ENCODE results near the gene RNLS. TPM values are rescaled to one million over a fixed set of nuclear protein-coding genes. Genes with fewer than 3 reads are reported as not detected.

RNLS gene
- polyA plus RNA-seq, 3 donors = 3.3 to 3.9 (median 3.7) TPM

DNA sequence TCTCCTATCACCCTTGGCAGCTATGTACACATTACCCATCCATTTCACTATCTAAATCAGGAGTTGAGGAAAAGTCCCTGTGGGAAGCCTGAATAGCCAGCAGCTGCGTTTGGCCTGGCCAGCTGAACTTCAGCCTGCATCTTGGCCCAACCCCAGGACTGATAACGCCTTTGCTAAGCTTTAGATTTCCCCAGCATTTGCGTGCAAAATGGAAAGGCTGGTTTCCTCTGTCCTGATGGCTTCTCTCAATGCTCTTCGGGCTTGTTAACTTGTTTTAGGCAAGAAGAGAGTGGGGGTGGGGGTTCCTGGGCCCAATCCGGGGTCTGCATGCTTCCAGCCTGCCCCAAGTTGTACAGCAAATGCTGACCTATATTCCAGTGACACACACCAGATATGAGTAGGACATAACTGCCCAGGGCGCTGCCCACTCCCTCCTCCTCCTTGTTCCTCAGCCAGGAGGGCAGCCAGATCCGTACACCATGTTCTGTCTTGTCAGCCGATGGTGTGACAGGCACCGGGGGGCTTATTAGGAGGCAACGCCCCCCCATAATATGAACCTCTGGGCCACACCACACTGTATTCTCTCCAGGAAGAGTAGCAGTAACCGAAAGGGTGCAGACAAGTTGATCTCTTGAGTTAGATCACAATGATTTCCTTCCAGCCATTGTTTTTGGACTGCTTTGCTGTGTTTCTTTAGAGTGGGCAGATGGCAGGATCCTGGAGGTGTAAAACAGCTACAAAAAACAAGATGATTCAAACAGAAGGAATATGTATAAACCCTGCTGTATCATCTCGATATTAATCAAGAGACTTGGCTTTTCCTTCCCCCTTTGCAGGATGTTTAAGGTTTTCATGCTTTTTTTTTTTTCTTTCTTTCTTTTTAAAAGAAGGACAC, 339.0 kb downstream of the RNLS start:
- H3K4me1 ChIP-seq (ENCODE audit: control insufficient read depth in 1 of 2, insufficient read depth in 2 of 2, low read length in 2 of 2) = peaks cover 0 to 8% of the 10 kb centered on the region in 2 donors
- H3K4me2 ChIP-seq (replicated peaks; ENCODE audit: extremely low read depth, low read length, poor library complexity, severe bottlenecking) = no peak overlapping the region
- H3K36me3 ChIP-seq (replicated peaks in 1 of 2; ENCODE audit: control insufficient read depth in 1 of 2, insufficient read depth in 2 of 2, low read length in 2 of 2) = no peaks in the 10 kb centered on the region
- no peaks in the 10 kb centered on the region for H3K36me3 Mint-ChIP-seq
- intact Hi-C loops (cut with micrococcal nuclease) = no loop called here
- H2AFZ ChIP-seq (ENCODE audit: insufficient read depth, low read depth, low read length, poor library complexity, severe bottlenecking) = no peak overlapping the region
- no peaks in the 10 kb centered on the region for H3K27me3 ChIP-seq (ENCODE audit: control insufficient read depth in 2 of 2, insufficient read depth in 2 of 2, low read length in 2 of 2)
- no peaks in the 10 kb centered on the region for H4K20me1 ChIP-seq (ENCODE audit: insufficient read depth, low read length)
- no peak overlapping the region for H3K9ac ChIP-seq (ENCODE audit: insufficient read depth, low read length, poor library complexity, severe bottlenecking)
- H3K4me1 Mint-ChIP-seq = peaks cover 14% of the 10 kb centered on the region
- H3K27me3 Mint-ChIP-seq (ENCODE audit: low read depth in 3 of 3) = peaks cover 0 to 3% (median 1%) of the 10 kb centered on the region in 3 donors
- H3K27ac ChIP-seq (ENCODE audit: low read depth in 1 of 2, low read length in 2 of 2) = no peak overlapping the region
- peaks cover 0 to 2% (median 0%) of the 10 kb centered on the region in 7 donors for H3K9me3 Mint-ChIP-seq
- TF ChIP-seq, protein P1, sequence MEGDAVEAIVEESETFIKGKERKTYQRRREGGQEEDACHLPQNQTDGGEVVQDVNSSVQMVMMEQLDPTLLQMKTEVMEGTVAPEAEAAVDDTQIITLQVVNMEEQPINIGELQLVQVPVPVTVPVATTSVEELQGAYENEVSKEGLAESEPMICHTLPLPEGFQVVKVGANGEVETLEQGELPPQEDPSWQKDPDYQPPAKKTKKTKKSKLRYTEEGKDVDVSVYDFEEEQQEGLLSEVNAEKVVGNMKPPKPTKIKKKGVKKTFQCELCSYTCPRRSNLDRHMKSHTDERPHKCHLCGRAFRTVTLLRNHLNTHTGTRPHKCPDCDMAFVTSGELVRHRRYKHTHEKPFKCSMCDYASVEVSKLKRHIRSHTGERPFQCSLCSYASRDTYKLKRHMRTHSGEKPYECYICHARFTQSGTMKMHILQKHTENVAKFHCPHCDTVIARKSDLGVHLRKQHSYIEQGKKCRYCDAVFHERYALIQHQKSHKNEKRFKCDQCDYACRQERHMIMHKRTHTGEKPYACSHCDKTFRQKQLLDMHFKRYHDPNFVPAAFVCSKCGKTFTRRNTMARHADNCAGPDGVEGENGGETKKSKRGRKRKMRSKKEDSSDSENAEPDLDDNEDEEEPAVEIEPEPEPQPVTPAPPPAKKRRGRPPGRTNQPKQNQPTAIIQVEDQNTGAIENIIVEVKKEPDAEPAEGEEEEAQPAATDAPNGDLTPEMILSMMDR (IDR thresholded peaks at IDR 0.05) = no peak
- no peak overlapping the region for H3K27ac Mint-ChIP-seq
- no peak overlapping the region for H3K4me3 Mint-ChIP-seq
- 96% methylated on average over 3 of the region's 12 CpGs for WGBS (ENCODE audit: insufficient coverage)
- H3K9me3 ChIP-seq (replicated peaks in 1 of 2; ENCODE audit: control insufficient read depth in 1 of 2, insufficient read depth in 1 of 2, low read length in 2 of 2) = no peaks in the 10 kb centered on the region
- no peak overlapping the region for H3K4me3 ChIP-seq (replicated peaks in 1 of 3; ENCODE audit: low read depth in 2 of 3, low read length in 3 of 3)
- no peak for DNase-seq
- H3K79me2 ChIP-seq (ENCODE audit: insufficient read depth, low read length) = no peaks in the 10 kb centered on the region

DNA sequence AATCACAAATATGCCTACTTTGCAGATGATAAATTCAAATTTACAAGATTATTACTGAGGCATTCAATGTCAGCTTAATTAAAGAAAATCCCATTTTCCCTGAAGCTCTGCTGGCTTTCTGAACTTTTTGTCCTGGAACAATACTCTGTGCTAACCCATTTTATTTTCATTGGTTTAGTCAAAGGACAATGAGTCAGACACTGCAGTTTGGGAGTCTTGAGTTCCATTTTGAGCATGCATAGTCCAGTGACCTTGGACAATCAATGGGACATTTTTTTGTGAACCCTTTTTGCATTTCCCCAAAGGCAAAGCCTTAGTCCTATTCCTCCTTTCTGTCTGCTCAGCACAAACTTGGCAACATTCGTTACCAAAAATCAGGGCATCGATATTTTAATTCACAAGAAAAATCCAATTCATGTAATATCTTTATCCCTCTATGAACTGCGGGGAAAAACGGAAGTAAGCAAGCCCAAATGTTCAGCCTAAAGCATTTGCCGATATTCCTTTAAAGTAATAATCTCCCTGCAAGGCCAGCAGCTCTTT, 339.8 kb downstream of the RNLS start:
- Mint-ChIP-seq H3K36me3 (no peaks in the 10 kb centered on the region), H3K27me3 (ENCODE audit: low read depth in 3 of 3) (peaks cover 0 to 3% (median 1%) of the 10 kb centered on the region in 3 donors), H3K9me3 (peaks cover 0 to 2% (median 0%) of the 10 kb centered on the region in 7 donors), H3K27ac (no peak overlapping the region), H3K4me3 (no peak overlapping the region), H3K4me1 (peaks cover 15% of the 10 kb centered on the region)
- intact Hi-C loops (cut with micrococcal nuclease) = no loop called here
- Histone ChIP-seq H3K9me3 (replicated peaks in 1 of 2; ENCODE audit: control insufficient read depth in 1 of 2, insufficient read depth in 1 of 2, low read length in 2 of 2) (no peaks in the 10 kb centered on the region), H3K9ac (ENCODE audit: insufficient read depth, low read length, poor library complexity, severe bottlenecking) (no peak overlapping the region), H3K36me3 (replicated peaks in 1 of 2; ENCODE audit: control insufficient read depth in 1 of 2, insufficient read depth in 2 of 2, low read length in 2 of 2) (no peaks in the 10 kb centered on the region), H2AFZ (ENCODE audit: insufficient read depth, low read depth, low read length, poor library complexity, severe bottlenecking) (no peak overlapping the region), H3K27ac (ENCODE audit: low read depth in 1 of 2, low read length in 2 of 2) (no peak overlapping the region), H3K79me2 (ENCODE audit: insufficient read depth, low read length) (no peaks in the 10 kb centered on the region), H3K4me3 (replicated peaks in 1 of 3; ENCODE audit: low read depth in 2 of 3, low read length in 3 of 3) (no peak overlapping the region), H4K20me1 (ENCODE audit: insufficient read depth, low read length) (no peaks in the 10 kb centered on the region), H3K4me1 (ENCODE audit: control insufficient read depth in 1 of 2, insufficient read depth in 2 of 2, low read length in 2 of 2) (peaks cover 0 to 8% of the 10 kb centered on the region in 2 donors), H3K27me3 (ENCODE audit: control insufficient read depth in 2 of 2, insufficient read depth in 2 of 2, low read length in 2 of 2) (no peaks in the 10 kb centered on the region), H3K4me2 (replicated peaks; ENCODE audit: extremely low read depth, low read length, poor library complexity, severe bottlenecking) (no peak overlapping the region)
- WGBS (ENCODE audit: insufficient coverage) = 98% methylated on average over 5 of the region's 5 CpGs
- TF ChIP-seq, protein P1 (IDR thresholded peaks at IDR 0.05) = no peak
- DNase-seq = no peak

Data from CD14-positive monocyte (primary cell).